Adrenal gland (tissue), 12 donors: ENCODE data around the gene SLC8B1. TPM values are rescaled to one million over a fixed set of nuclear protein-coding genes. Genes with fewer than 3 reads are reported as not detected.

ENCODE experiments used
- DNase-seq, 7 donors: peaks; one replicate each; pipeline ENCODE4 v3.0.0-alpha.2; 2019 to 2020
- H3K27ac ChIP-seq, 5 donors: fragments of 200-600 bp; sonication (generic) in 4 of 5; 1 replicate in 3 of 5; 2 replicates in 2 of 5; pipeline versions ENCODE4 v1.5.1 to v1.8.0; 2016 to 2020; ENCODE audit warnings: mild to moderate bottlenecking in 1 of 5
- H3K27me3 ChIP-seq: fragments of 200-600 bp; 2 replicates; pipeline ENCODE4 v1.8.0; 2021
- H3K36me3 ChIP-seq, 2 donors: fragments of 200-600 bp; replicated peaks in 1 of 2; 1 replicate in 1 of 2; 2 replicates in 1 of 2; pipeline versions ENCODE4 v1.5.1 to v1.8.0; 2018 to 2022
- H3K4me1 ChIP-seq, 2 donors: fragments of 200-600 bp; replicated peaks in 1 of 2; 1 replicate in 1 of 2; 2 replicates in 1 of 2; pipeline versions ENCODE4 v1.5.1 to v1.8.0; 2018 to 2021
- H3K4me3 ChIP-seq, 4 donors: fragments of 200-600 bp; sonication (generic) in 3 of 4; one replicate each; pipeline ENCODE4 v1.5.1; 2016 to 2018
- H3K9me3 ChIP-seq, 3 donors: fragments of 200-600 bp; sonication (generic) in 1 of 3; replicated peaks in 1 of 3; 1 replicate in 2 of 3; 2 replicates in 1 of 3; pipeline versions ENCODE4 v1.5.1 to v1.8.0; 2016 to 2021
- CTCF ChIP-seq, 6 experiments: fragments of 450-650 bp in 4 of 6; fragments of 200-600 bp in 2 of 6; sonication (generic) in 1 of 6; IDR thresholded peaks; 1 replicate in 5 of 6; 2 replicates in 1 of 6; pipeline versions ENCODE4 v1.5.1 to v1.8.0; 2016 to 2021; ENCODE audit warnings: antibody characterized with exemption in 6 of 6, mild to moderate bottlenecking in 2 of 6, moderate library complexity in 1 of 6
- POLR2A ChIP-seq, 2 donors: fragments of 450-650 bp; IDR thresholded peaks; one replicate each; pipeline ENCODE4 v1.6.1; 2017; ENCODE audit warnings: antibody characterized with exemption in 2 of 2, mild to moderate bottlenecking in 2 of 2, moderate library complexity in 1 of 2
- WGBS, 4 donors: extraction: QIAGEN DNeasy Blood & Tissue Kit in 2 of 4; methylation state at CpG; one replicate each; pipeline versions ENCODE4 v1.1.5 to v1.1.7; 2013 to 2017; 5-methylcytosine and 5-hydroxymethylcytosine counted together
- intact Hi-C, 2 donors: fragments of 100-400 bp; cut with DNase I; formaldehyde crosslinking; loops; one replicate each; pipeline versions ENCODE4 v1.14.1 to v1.15.0; 2022 to 2023
- microRNA-seq, 3 donors: library from miRNA; unstranded; fragments of <30 nt; microRNA quantifications; one replicate each; pipeline ENCODE4, GENCODE V29; 2017 to 2020
- polyA plus RNA-seq, 3 donors: library from polyadenylated mRNA; stranded (reverse); fragments of 200-250 nt in 2 of 3; fragments of 350-450 nt in 1 of 3; fragmentation: Illumina TruSeq in 1 of 3; extraction: RNeasy Lipid Tissue Mini Kit (QIAGEN cat#74804) in 1 of 3; gene quantifications; one replicate each; pipeline ENCODE4 v1.2.3, GENCODE V29; 2013 to 2014
- small RNA-seq, 2 donors: library from RNA; depleted of rRNA; stranded (forward); fragments of <200 nt; gene quantifications; one replicate each; pipeline ENCODE3, GENCODE V24; 2016
- total RNA-seq, 9 donors: library from RNA; depleted of rRNA in 4 of 9; stranded (reverse); fragments of >200 nt in 4 of 9; fragments of 120-200 nt in 1 of 9; fragmentation: NEBNext Ultra II Directional in 1 of 9; extraction: Animal tissue kit (Norgen Biotek cat#: 25700) in 1 of 9; gene quantifications; one replicate each; pipeline versions ENCODE4 v1.1.0 to v1.2.4, GENCODE V29; 2013 to 2023
- donor health status: healthy with polysubstance abuse.
- donor health status: Bipolar disorder and iron deficiency.
- donor health status: DM: yes; HTN: yes; CAD: no.
- donor health status: DM: no; HTN: no; CAD: no.
- donor health status: DM: no; HTN: no; CAD: no.
- donor health status: DM: yes; HTN: yes; CAD: no.

Gene SLC8B1
- total and polyA plus RNA-seq, 12 donors: 67.6 to 288 (median 188) TPM

- Histone ChIP-seq H3K4me1 (peaks cover 36 to 49% of the 10 kb centered on the region in 2 donors), H3K27me3 (no peaks in the 10 kb centered on the region), H3K27ac (peak overlapping the region in 2 of 5 donors; percentile 94 to 95), H3K4me3 (no peak overlapping the region), H3K36me3 (peaks cover 0 to 17% of the 10 kb centered on the region in 2 donors), H3K9me3 (no peaks in the 10 kb centered on the region)
- DNase-seq: no peak
- intact Hi-C loops: no loop called here
- WGBS, 4 donors: 93 to 97% (median 96%) methylated on average over 11 of the region's 11 CpGs
- TF ChIP-seq POLR2A (IDR thresholded peaks at IDR 0.05): no peak
- TF ChIP-seq CTCF (IDR thresholded peaks at IDR 0.05): no peak
Measured at GRCh38 chr12:113248842-113249435, 86.0 kb downstream of the SLC8B1 start.

Small RNA genes within 50 kb of the gene (microRNA-seq; reads per million reads assigned to microRNA genes)
- gene MIR6762: 0.28 to 1.5 (median 0.89) reads per million in 3 donors

Small RNA genes within 50 kb of the gene (small RNA-seq; reads per million reads assigned to genes)
- 0 to 0.08 reads per million in 2 donors for gene MIR6762

Other genes with a start within 250 kb of the SLC8B1 start
- 10 to 100 TPM; 22.6 to 90.4 (median 43.6) TPM for gene RASAL1, start 199.3 kb downstream of the SLC8B1 start, total RNA-seq
- 10 to 100 TPM; 38.9 to 54.2 (median 40.7) TPM for gene RASAL1, start 199.3 kb downstream of the SLC8B1 start, polyA plus RNA-seq
- gene CFAP73, start 185.4 kb downstream of the SLC8B1 start, total RNA-seq: under 1 TPM in 3 of 9 donors, not detected in 6; 0.14 to 0.28 (median 0.22) TPM
- gene CFAP73, start 185.4 kb downstream of the SLC8B1 start, polyA plus RNA-seq: under 1 TPM in 2 of 3 donors, not detected in 1; 0.24 to 0.57 TPM
- gene DDX54, start 149.6 kb downstream of the SLC8B1 start, total RNA-seq: 100 to 1,000 TPM in 2 of 9 donors, 10 to 100 TPM in 7; 41.9 to 109 (median 78.3) TPM
- gene DDX54, start 149.6 kb downstream of the SLC8B1 start, polyA plus RNA-seq: 10 to 100 TPM; 27.9 to 60.5 (median 44.4) TPM
- 10 to 100 TPM; 31.7 to 84.1 (median 41.2) TPM for gene RITA1, start 149.4 kb downstream of the SLC8B1 start, total RNA-seq
- 10 to 100 TPM; 17.5 to 19.6 (median 18.6) TPM for gene RITA1, start 149.4 kb downstream of the SLC8B1 start, polyA plus RNA-seq
- gene TPCN1, start 113.6 kb downstream of the SLC8B1 start, total RNA-seq: 100 to 1,000 TPM in 3 of 9 donors, 10 to 100 TPM in 6; 21.2 to 144 (median 81.2) TPM
- gene TPCN1, start 113.6 kb downstream of the SLC8B1 start, polyA plus RNA-seq: 100 to 1,000 TPM in 1 of 3 donors, 10 to 100 TPM in 2; 35.1 to 198 (median 80.6) TPM
- 100 to 1,000 TPM in 8 of 9 donors, 10 to 100 TPM in 1; 66.7 to 416 (median 347) TPM for gene PLBD2, start 23.5 kb upstream of the SLC8B1 start, total RNA-seq
- gene PLBD2, start 23.5 kb upstream of the SLC8B1 start, polyA plus RNA-seq: 100 to 1,000 TPM; 128 to 467 (median 142) TPM
- 100 to 1,000 TPM in 1 of 9 donors, 1 to 10 TPM in 8; 1.8 to 188 (median 3.1) TPM for gene SDS, start 68.8 kb upstream of the SLC8B1 start, total RNA-seq
- 10 to 100 TPM in 1 of 3 donors, 1 to 10 TPM in 2; 5.7 to 41.2 (median 7.9) TPM for gene SDS, start 68.8 kb upstream of the SLC8B1 start, polyA plus RNA-seq
- gene SDSL, start 87.3 kb upstream of the SLC8B1 start, total RNA-seq: 100 to 1,000 TPM in 1 of 9 donors, 10 to 100 TPM in 8; 11.6 to 111 (median 25.9) TPM
- 10 to 100 TPM; 15.9 to 40.3 (median 23.8) TPM for gene SDSL, start 87.3 kb upstream of the SLC8B1 start, polyA plus RNA-seq
- not detected for gene LHX5, start 136.8 kb upstream of the SLC8B1 start, total RNA-seq
- gene LHX5, start 136.8 kb upstream of the SLC8B1 start, polyA plus RNA-seq: not detected